Measurements from ENCODE around the gene GARIN5B.
"Not testable (repeated sequence)": the region's sequence is repeated elsewhere in the genome, so short reads cannot be mapped to it uniquely, and the experiment has no call there.

The GARIN5B gene

DNA sequence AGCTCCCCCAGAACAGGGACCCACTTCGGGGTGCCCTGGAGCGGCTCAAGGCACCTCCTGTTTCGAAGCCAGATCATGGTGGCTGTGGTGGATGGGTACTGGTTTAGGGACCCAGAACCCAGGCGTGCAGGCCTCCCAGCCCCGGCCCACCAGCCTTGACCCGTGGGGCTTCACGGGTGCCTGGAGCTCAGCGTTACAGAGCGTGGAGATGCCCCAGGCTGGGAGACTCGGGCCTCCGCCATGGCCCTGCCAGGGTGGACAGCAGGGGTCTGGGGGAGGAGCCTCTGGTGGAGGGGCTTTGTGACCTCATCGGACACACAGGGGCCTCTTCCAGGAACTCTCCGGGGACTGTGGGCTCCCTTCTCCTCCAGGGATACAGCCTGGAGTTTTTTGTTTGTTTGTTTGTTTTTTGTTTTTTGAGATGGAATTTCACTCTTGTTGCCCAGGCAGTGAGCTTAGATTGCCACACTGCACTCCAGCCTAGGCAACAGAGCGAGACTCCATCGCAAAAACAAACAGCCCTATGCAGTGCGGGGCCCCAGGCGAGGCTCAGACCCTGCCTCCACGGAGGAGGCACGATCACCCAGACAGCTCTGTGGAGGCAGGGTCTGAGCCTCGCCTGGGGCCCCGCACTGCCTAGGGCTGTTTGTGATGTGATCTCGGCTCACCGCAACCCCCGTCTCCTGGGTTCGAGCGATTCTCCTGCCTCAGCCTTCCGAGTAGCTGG is at the start of gene GARIN5B:
TSS of gene GARIN5B (minus strand) at position 271 of the 727 bp plus-strand sequence. CDS start at position 77, 194 bp downstream.
- DNase-seq (ENCODE audit: low spot score), result no peak

DNA sequence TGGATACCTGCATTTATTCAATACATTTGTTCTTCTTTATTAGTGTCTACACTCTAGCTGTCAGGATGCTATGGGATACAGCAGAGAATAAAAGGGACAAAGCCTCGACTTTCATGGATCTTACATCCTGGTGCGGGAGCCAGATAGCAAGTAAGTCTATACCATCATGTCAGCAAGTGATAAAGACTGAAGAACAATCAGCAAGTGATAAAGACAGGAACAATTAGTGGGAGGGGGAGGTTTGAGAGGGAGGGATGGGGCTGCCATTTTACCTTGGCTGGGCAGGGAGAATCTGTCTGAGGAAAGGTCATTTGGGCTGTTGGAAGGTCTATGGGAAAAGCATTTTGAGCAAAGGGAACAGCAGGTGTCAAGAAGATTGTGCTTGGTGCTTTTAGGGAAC is 47.1 kb upstream of the GARIN5B start:
- DNase-seq (ENCODE audit: low spot score), result no peak

GRCh38 chr19:55409179-55409578 is 46.1 kb upstream of the GARIN5B start:
- DNase-seq (ENCODE audit: low spot score), result not testable (repeated sequence)

DNA sequence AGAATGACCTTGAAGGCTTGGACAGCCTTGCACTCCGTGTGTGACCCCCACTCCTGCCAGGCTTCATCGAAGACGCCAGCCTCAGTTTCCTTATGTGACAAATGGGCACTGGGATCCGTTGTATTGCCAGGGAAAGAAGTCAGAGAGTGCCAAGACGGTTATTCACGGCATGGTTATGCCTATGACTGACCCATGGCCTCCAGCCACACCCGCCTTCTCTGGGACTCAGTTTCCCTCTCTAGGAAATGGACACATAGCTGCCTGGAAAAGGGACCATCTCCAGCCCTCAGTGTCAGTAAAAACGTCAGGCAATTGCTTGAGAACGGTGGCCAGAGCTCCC is 45.4 kb upstream of the GARIN5B start:
- DNase-seq (ENCODE audit: low spot score), result no peak

DNA sequence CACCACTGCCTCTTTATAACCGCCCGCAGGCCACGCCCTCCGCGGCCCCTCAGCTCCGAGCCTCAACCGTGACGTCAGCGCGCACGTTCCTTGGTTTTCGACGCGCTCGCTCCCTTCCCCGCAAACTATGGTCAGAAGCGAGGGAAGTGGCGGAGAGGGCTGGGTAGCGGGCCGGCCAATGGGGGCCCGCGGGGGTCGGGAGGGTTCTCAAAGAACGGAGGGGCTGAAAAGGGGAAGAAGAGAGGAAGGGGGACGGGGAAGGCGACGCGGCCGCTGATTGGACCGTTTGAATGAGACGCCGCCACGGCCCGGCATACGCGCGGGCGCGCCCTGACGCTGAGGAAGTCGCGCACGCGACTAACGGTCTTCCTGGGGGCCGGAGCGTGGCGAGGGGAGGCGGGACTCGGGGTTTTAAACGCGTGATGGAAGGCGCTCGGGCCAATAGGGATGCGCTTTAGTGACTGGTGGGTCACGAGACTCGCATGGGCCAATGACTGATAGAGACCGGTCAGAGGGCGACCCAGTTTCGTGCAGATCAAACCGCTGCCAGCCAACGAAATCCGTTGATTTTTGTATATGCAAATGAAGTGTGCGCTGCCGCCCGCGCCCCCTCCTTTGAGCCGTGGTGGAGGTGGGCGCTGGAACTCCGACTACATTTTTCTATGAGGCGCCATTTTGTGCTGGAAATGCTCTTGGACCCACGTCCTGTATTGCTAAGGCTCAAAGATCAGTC is 44.9 kb upstream of the GARIN5B start:
- peak; percentile 100 for DNase-seq (ENCODE audit: low spot score)

DNA sequence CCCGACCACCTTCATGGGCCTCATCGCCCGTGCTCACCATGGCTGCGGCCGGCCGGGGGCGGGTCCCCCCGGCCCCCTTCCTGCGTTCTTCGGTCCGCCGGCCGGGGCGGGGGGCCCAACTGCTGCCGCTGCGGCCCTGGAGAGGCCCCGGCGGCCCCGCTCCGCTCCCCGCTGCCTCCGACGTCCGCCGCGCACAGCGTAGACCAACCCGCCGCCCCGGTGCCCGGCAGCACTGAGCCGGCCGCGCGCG is 44.4 kb upstream of the GARIN5B start, which contains the start of gene UBE2S:
TSS of gene UBE2S (minus strand) at position 239 of the 250 bp plus-strand sequence. CDS start at position 40, 199 bp downstream.
- not testable (repeated sequence) for DNase-seq (ENCODE audit: low spot score)

DNA sequence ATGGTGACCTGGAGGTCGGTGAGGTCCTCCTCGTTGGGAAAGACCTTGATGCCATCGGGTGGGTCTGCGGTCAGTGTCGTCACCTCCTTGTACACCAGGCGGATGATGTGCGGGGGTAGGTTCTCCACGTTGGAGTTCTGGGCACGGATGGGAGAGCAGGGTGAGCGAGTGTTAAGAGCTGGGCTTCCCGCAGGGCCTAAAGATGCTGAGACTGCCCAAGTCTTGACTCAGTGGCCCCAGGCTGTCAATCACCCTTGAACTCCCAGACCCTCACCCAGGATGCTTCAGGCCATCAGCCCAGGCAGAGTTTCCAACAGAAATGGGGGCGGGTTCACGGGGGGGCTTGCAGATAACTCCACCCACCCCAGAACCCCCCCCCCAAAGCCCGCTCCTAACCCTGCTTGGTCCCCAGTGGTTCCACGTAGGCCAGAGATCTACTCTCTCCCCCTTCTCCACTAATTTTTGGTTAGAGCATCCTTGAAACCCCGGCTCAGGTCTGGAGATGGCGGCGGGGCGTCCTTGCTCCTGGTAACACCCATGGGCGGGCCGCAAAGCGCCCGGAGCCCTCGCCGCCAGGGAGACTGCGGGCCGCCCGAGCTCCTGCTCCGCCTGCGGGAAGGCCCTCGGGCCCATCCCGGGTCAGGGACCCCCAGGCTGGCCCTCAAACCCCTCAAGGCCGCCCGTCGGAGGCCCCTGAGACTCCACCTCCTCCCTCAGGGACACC is 43.9 kb upstream of the GARIN5B start:
- DNase-seq (ENCODE audit: low spot score), result no peak

DNA sequence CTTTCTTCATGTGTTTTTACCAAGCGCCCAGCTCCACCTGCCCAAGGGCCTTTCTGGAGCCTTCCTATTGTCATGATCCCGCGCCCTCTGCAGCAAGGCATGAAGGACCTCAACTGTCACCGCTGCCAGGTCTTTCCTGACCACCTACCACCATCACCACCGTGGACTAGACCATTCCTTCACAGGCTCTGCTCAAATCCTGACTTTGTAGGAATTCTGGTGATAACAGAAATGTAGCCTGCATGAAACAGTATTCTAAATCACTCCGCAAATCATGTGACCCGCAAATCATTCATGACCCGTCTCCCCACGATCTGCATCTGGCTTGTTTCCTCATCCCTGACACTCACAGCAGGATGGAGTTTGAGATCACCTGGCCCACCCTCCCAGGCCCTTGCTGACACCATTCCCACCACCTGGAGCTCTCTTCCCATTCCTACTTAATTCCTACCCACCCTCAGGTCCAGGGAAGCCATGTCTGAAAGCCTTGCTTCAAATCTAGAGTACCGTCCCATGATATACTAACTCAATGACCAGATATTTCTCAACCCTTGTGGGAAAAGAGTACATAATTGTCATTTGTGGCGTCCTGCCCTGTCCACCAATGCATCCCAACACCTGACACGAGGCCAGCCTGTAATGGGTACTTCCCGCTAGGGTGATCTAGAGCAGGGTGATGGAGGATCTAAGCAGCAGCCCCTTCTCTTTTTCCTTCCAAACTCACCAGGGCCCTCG is 43.2 kb upstream of the GARIN5B start:
- no peak for DNase-seq (ENCODE audit: low spot score)

DNA sequence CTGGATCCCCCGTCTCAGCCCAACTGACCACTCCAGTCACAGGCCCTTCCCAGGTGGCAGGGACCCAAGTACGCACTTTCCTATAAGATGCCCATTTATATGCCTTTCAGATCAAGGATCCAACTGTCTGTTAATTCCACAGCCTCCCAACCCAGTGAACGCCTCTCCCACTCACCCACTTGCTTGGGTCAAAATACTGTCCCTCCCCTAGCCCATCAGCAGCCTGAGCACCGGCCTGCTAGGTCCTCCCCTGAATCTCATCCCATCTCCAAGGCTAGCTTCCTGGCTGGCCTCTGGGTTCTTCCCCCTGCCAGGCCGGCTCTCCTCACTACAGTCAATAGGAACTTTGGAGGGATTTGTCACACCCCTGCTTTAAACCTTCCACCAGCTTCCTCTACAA is 42.6 kb upstream of the GARIN5B start:
- DNase-seq (ENCODE audit: low spot score), result no peak

DNA sequence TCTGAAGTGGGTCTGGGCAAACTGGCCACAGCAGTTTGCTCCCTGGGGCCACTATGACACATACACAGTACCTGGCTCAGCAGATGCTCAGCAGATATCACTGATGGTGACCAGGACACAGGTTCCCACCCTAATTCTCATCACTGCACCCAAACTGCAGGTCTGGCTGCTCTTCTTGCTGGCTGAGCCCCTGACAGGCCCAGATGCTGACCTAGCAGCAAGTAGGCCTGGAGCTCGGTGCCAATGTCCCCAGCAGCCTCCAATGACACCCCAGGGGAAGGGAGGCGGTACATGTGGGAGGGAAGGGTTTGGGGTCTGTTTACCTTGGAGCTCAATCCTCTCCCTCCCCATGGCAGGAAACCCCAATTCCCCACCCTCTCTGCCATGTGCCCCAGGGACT is 39.4 kb upstream of the GARIN5B start:
- DNase-seq (ENCODE audit: low spot score), result no peak

DNA sequence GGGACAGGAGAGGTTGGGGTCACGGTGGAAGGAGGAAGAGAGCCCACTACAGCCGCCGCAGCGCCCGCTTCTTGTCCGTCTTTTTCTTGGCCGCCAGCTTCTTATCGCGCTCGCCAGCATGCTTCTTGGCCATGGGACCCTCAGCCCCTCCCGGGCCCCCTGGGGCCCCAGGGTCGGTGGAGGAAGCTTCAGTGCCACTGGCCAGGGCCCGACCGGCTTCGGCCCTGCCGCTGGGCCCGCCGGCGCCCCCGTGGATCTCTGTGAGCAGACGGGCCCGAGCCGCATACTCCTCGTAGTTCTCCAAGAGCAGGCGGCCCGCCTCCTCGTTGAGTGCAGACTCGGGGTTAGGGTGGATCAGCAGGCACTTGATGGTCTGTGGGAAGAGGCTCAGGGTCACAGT is 38.3 kb upstream of the GARIN5B start:
- not testable (repeated sequence) for DNase-seq (ENCODE audit: low spot score)

GRCh38 chr19:55400281-55401087 is 37.4 kb upstream of the GARIN5B start:
- no peak for DNase-seq (ENCODE audit: low spot score)

GRCh38 chr19:55398200-55398925 is 35.3 kb upstream of the GARIN5B start:
- DNase-seq (ENCODE audit: low spot score), result no peak

- DNase-seq (ENCODE audit: low spot score), result no peak
Observed at GRCh38 chr19:55392820-55393761, 30.0 kb upstream of the GARIN5B start.

DNA sequence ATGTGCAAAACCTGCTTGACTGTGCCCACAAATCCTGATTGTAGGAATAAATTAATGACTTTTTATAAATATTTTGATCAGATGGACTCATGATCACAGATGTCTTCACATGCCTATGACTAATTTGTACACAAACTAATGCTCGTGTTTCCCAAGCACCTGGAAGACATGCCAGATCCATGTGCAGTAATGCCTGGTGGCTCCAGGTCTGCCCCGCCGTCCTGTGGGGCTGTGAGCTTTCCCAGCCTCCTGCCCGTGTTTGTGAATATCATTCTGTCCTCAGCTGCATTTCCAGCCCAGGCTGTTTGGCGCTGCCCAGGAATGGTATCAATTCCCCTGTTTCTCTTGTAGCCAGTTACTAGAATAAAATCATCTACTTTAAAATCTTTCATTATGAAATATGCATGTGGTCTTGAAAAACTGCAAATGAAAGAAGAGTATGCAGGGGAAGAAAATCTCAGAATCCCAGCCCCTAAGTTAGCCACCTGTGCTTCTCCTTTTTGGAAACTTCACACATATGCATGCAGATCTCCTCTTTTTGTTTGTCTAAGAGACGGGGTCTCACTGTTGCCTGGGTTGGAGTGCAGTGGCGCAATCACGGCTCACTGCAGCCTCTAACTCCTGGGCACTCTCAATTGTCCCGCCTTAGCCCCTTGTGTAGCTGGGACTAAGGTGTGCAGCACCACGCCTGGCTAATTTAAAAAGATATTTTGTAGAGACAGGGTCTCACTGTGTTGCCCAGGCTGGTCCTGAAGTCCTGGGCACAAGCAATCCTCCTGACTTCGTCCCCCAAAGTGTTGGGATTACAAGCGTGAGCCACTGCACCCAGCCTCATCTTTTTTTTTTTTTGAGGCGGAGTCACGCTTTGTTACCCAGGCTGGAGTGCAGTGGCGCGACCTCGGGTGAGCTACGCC is 28.9 kb upstream of the GARIN5B start:
- no peak for DNase-seq (ENCODE audit: low spot score)

GRCh38 chr19:55391191-55391670 is 28.2 kb upstream of the GARIN5B start:
- no peak for DNase-seq (ENCODE audit: low spot score)

DNA sequence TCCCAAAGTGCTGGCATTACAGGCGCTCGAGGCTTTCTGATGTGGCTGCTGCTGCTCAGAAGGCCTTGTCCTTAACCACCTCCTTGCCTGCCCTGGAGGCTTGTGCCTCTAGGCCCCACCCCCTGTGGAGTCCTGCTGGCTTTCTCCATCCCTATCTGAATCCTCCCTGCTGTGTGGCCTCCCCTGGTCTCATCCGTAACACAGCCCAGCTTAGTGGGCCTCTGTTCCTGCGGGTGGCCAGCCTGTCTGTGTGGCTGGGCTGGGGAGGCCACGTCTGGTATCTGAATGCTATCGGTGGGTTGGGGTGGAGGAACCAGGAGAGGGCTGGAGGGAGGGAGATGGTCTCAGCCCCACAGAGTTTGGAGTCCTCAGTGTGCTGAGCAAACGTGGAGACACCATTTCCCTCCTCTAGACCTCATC is 27.4 kb upstream of the GARIN5B start:
- no peak for DNase-seq (ENCODE audit: low spot score)
